HL-60 (cell line): ENCODE data around the gene EFCAB6.

Source experiments
- DNase-seq, 2 experiments: peaks; one replicate each; pipeline ENCODE4 v3.0.0-alpha.2; 2010 to 2020; ENCODE audit warnings: low read depth in 1 of 2, low spot score in 1 of 2
- H3K27ac ChIP-seq: fragments of 250-450 bp; sonication (Bioruptor Pico); replicated peaks from 2 replicates; pipeline ENCODE4 v1.5.1; 2020; ENCODE audit warnings: mild to moderate bottlenecking, moderate library complexity
- H3K27me3 ChIP-seq: fragments of 250-450 bp; sonication (Bioruptor Pico); 2 replicates; pipeline ENCODE4 v1.5.1; 2021; ENCODE audit warnings: mild to moderate bottlenecking, moderate library complexity; ENCODE audit not compliant: insufficient read depth, poor library complexity, severe bottlenecking
- H3K4me3 ChIP-seq: replicated peaks from 2 replicates; pipeline ENCODE4 v1.5.1; 2011; ENCODE audit warnings: mild to moderate bottlenecking, control low read depth, low read length; ENCODE audit not compliant: insufficient read depth
- GABPA ChIP-seq: IDR thresholded peaks from 2 replicates; pipeline ENCODE4 v1.6.1; 2012; ENCODE audit warnings: low read depth
- POLR2AphosphoS5 ChIP-seq: IDR thresholded peaks from 2 replicates; pipeline ENCODE4 v1.6.1; 2012; ENCODE audit warnings: low read depth
- REST ChIP-seq: IDR thresholded peaks from 2 replicates; pipeline ENCODE4 v1.6.1; 2012; ENCODE audit warnings: low read depth; ENCODE audit not compliant: insufficient replicate concordance
- SPI1 ChIP-seq: IDR thresholded peaks from 2 replicates; pipeline ENCODE4 v1.6.1; 2012; ENCODE audit warnings: low read depth, mild to moderate bottlenecking, borderline replicate concordance
- TF ChIP-seq, protein P1 (sequence below): IDR thresholded peaks from one replicate; pipeline ENCODE4 v1.5.1; 2011; ENCODE audit warnings: low read length, control low read depth, inconsistent platforms; ENCODE audit not compliant: insufficient read depth

The EFCAB6 gene

GRCh38 chr22:43829904-43830851 lies 18.1 kb upstream of the EFCAB6 start:
- DNase-seq, result no peak
- peaks cover 6% of the 10 kb centered on the region for H3K27me3 ChIP-seq
- TF ChIP-seq POLR2AphosphoS5 (no peak), REST (no peak), GABPA (no peak), SPI1 (no peak)
- TF ChIP-seq, protein P1, sequence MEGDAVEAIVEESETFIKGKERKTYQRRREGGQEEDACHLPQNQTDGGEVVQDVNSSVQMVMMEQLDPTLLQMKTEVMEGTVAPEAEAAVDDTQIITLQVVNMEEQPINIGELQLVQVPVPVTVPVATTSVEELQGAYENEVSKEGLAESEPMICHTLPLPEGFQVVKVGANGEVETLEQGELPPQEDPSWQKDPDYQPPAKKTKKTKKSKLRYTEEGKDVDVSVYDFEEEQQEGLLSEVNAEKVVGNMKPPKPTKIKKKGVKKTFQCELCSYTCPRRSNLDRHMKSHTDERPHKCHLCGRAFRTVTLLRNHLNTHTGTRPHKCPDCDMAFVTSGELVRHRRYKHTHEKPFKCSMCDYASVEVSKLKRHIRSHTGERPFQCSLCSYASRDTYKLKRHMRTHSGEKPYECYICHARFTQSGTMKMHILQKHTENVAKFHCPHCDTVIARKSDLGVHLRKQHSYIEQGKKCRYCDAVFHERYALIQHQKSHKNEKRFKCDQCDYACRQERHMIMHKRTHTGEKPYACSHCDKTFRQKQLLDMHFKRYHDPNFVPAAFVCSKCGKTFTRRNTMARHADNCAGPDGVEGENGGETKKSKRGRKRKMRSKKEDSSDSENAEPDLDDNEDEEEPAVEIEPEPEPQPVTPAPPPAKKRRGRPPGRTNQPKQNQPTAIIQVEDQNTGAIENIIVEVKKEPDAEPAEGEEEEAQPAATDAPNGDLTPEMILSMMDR, result no peak
- no peak overlapping the region for H3K4me3 ChIP-seq
- H3K27ac ChIP-seq, result no peak overlapping the region

DNA sequence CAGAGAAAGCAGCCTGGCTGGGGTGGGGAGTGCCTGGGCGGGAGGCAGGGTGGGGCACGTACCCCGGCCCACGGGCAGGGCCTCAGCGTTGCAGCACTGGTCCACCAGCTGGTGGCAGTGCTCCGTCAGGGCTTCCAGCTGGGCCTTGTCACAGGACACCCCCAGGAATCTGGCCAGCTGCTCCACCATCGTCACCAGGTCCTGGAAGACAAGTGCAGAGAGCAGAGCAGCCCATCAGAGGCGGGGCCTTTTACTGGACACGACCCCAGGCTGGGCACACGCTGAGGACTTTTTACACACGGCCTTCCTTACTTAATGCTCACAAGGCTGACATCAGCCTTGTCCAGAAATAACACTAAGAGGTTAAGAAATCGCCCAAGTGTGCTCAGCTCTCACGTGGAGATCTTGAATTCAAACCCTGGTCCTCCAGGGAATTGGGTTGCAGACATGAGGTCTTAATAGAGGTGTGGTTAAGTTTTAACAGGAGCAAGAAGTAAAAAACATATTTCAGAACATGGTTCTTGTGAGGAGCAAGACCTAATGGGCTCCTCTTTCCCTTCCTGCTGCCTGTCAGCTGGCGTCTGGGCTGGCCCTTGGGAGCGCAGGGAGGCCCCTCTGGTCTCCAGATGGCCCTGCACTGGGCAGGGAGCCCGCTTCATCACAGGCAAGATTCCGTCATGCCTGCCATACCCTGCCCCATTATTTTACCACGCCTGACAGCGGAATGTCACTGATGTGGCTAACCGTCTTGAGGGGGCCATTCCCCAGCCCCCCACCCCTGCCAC lies 17.1 kb upstream of the EFCAB6 start:
- no peak for DNase-seq

More for the DNA sequence above, 17.1 kb upstream of the EFCAB6 start:
- H3K27ac ChIP-seq, result no peak overlapping the region
- TF ChIP-seq, protein P1, result no peak
- TF ChIP-seq REST (no peak), SPI1 (no peak), GABPA (no peak), POLR2AphosphoS5 (no peak)
- peaks cover 4% of the 10 kb centered on the region for H3K27me3 ChIP-seq
- no peak overlapping the region for H3K4me3 ChIP-seq
